ENCODE data around the gene WNK1. TPM values are rescaled to one million over a fixed set of nuclear protein-coding genes. Genes with fewer than 3 reads are reported as not detected.

WNK1 gene
- total RNA-seq, 1 experiment from 2014 or later = 117 TPM

GRCh38 chr12:873954-874353 lies 121.6 kb downstream of the WNK1 start:
- Mint-ChIP-seq H3K9me3 (no peaks in the 10 kb centered on the region), H3K36me3 (ENCODE audit: insufficient read depth in 1 of 3, low read depth in 3 of 3) (peaks cover 3 to 30% (median 13%) of the 10 kb centered on the region in 3 experiments; a peak in 5 of 7 replicates), H3K27me3 (ENCODE audit: low read depth) (no peaks in the 10 kb centered on the region), H3K4me3 (no peak overlapping the region), H3K4me1 (no peaks in the 10 kb centered on the region), H3K27ac (peak overlapping the region in 2 of 3 experiments; percentile 16 to 40; a peak in 2 of 7 replicates)
- no peak overlapping the region for H3K18ac ChIP-seq (ENCODE audit: insufficient read length, low read depth, low read length)
- H3K56ac ChIP-seq (ENCODE audit: insufficient read length, low read depth, low read length) = no peak overlapping the region
- no peak overlapping the region for H3T11ph ChIP-seq (ENCODE audit: low read length)
- no peaks in the 10 kb centered on the region for H4K20me1 ChIP-seq (ENCODE audit: control insufficient read depth, insufficient read depth, insufficient read length)
- H4K91ac ChIP-seq (ENCODE audit: insufficient read length, low read depth, low read length) = no peak overlapping the region
- no peak overlapping the region for H2AK5ac ChIP-seq (ENCODE audit: insufficient read length, low read length)
- no peak overlapping the region for H4K8ac ChIP-seq (replicated peaks; ENCODE audit: insufficient read length, low read depth, low read length)
- no CpG with 5 or more reads among the region's 2 CpGs for WGBS (ENCODE audit: extremely low coverage, insufficient read length, low lambda C conversion rate)
- H3K27ac ChIP-seq (ENCODE audit: insufficient read length, low read depth, low read length) = no peak overlapping the region
- no peak overlapping the region for H3K23ac ChIP-seq (ENCODE audit: insufficient read length, low read depth, low read length)
- no peaks in the 10 kb centered on the region for H3K23me2 ChIP-seq (ENCODE audit: insufficient read length, low read depth, low read length, poor library complexity, severe bottlenecking)
- no peak overlapping the region for H2BK120ac ChIP-seq (ENCODE audit: low read depth, low read length, poor library complexity, severe bottlenecking)
- H3K9me3 ChIP-seq (ENCODE audit: control insufficient read depth, low read depth, low read length) = no peaks in the 10 kb centered on the region
- H2BK5ac ChIP-seq (ENCODE audit: insufficient read length, low read length) = no peak overlapping the region
- H2BK15ac ChIP-seq (ENCODE audit: low read depth, low read length) = no peak overlapping the region
- no peaks in the 10 kb centered on the region for H3K79me2 ChIP-seq (ENCODE audit: insufficient read depth, low read length)
- no peak overlapping the region for H3K9ac ChIP-seq (ENCODE audit: extremely low read depth, insufficient read length, low read length)
- H3K4me1 ChIP-seq (ENCODE audit: insufficient read depth, low read length) = no peaks in the 10 kb centered on the region
- H3K27me3 ChIP-seq (ENCODE audit: insufficient read depth, low read length) = no peaks in the 10 kb centered on the region
- no peak overlapping the region for H3K14ac ChIP-seq (ENCODE audit: insufficient read depth, low read length)
- no peak overlapping the region for H2AFZ ChIP-seq (ENCODE audit: low read length)
- H4K5ac ChIP-seq (ENCODE audit: insufficient read length, low read depth, low read length) = no peak overlapping the region
- TF ChIP-seq, protein P1, sequence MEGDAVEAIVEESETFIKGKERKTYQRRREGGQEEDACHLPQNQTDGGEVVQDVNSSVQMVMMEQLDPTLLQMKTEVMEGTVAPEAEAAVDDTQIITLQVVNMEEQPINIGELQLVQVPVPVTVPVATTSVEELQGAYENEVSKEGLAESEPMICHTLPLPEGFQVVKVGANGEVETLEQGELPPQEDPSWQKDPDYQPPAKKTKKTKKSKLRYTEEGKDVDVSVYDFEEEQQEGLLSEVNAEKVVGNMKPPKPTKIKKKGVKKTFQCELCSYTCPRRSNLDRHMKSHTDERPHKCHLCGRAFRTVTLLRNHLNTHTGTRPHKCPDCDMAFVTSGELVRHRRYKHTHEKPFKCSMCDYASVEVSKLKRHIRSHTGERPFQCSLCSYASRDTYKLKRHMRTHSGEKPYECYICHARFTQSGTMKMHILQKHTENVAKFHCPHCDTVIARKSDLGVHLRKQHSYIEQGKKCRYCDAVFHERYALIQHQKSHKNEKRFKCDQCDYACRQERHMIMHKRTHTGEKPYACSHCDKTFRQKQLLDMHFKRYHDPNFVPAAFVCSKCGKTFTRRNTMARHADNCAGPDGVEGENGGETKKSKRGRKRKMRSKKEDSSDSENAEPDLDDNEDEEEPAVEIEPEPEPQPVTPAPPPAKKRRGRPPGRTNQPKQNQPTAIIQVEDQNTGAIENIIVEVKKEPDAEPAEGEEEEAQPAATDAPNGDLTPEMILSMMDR (conservative IDR thresholded peaks at IDR 0.05) = no peak
- H3K4me2 ChIP-seq (ENCODE audit: insufficient read depth, insufficient read length, low read length) = no peak overlapping the region
- no peak for DNase-seq
- H3K79me1 ChIP-seq (ENCODE audit: insufficient read depth, low read depth, low read length, poor library complexity, severe bottlenecking) = no peaks in the 10 kb centered on the region
- no peak overlapping the region for H3K4ac ChIP-seq (ENCODE audit: low read depth, low read length)
- H2BK12ac ChIP-seq (ENCODE audit: insufficient read length, low read depth, low read length) = no peak overlapping the region
- H2BK20ac ChIP-seq (ENCODE audit: low read depth, low read length, poor library complexity, severe bottlenecking) = no peak overlapping the region

Measured in H9 (cell line).